Sigmoid colon (tissue), 7 donors: ENCODE results near the gene ARHGEF1. TPM values are rescaled to one million over a fixed set of nuclear protein-coding genes. Genes with fewer than 3 reads are reported as not detected.

Source experiments
- DNase-seq: peaks from one replicate; pipeline ENCODE4 v3.0.0-alpha.2; 2019
- H3K27ac ChIP-seq, 4 donors: fragments of 200-600 bp; sonication (generic); one replicate each; pipeline ENCODE4 v1.5.1; 2016 to 2019; ENCODE audit warnings: mild to moderate bottlenecking in 1 of 4
- H3K27me3 ChIP-seq, 3 donors: fragments of 200-600 bp; sonication (generic); one replicate each; pipeline ENCODE4 v1.5.1; 2019; ENCODE audit warnings: mild to moderate bottlenecking in 1 of 3
- H3K36me3 ChIP-seq, 4 donors: fragments of 200-600 bp; sonication (generic); one replicate each; pipeline ENCODE4 v1.5.1; 2016 to 2019
- H3K4me1 ChIP-seq, 4 donors: fragments of 200-600 bp; sonication (generic); one replicate each; pipeline ENCODE4 v1.5.1; 2017 to 2019
- H3K4me3 ChIP-seq, 4 donors: fragments of 200-600 bp; sonication (generic); one replicate each; pipeline ENCODE4 v1.5.1; 2017 to 2019; ENCODE audit warnings: mild to moderate bottlenecking in 2 of 4, moderate library complexity in 1 of 4
- H3K9me3 ChIP-seq, 4 donors: fragments of 200-600 bp in 3 of 4; sonication (generic) in 3 of 4; one replicate each; pipeline versions ENCODE4 v1.5.1 to v1.6.1; 2013 to 2019
- EP300 ChIP-seq, 4 donors: sonication (generic); formaldehyde crosslinking; IDR thresholded peaks; one replicate each; pipeline ENCODE4 v1.6.1; 2017; ENCODE audit warnings: antibody characterized with exemption in 4 of 4
- POLR2A ChIP-seq, 2 donors: fragments of 450-650 bp; IDR thresholded peaks; one replicate each; pipeline ENCODE4 v1.6.1; 2016; ENCODE audit warnings: antibody characterized with exemption in 2 of 2, mild to moderate bottlenecking in 2 of 2, moderate library complexity in 2 of 2
- POLR2AphosphoS5 ChIP-seq, 4 donors: sonication (generic); formaldehyde crosslinking; IDR thresholded peaks; one replicate each; pipeline ENCODE4 v1.6.1; 2017; ENCODE audit warnings: antibody characterized with exemption in 4 of 4
- WGBS, 2 donors: extraction: QIAGEN DNeasy Blood & Tissue Kit; methylation state at CpG; one replicate each; pipeline ENCODE4 v1.1.7; 2013; 5-methylcytosine and 5-hydroxymethylcytosine counted together
- intact Hi-C: fragments of 100-400 bp; cut with DNase I; formaldehyde crosslinking; loops from one replicate; pipeline ENCODE4 v1.15.1; 2023
- polyA plus RNA-seq, 3 donors: library from polyadenylated mRNA; stranded (reverse); fragments of 200-250 nt; gene quantifications; one replicate each; pipeline ENCODE4 v1.2.3, GENCODE V29; 2013
- total RNA-seq, 4 donors: library from RNA; depleted of rRNA; stranded (reverse); fragments of >200 nt; gene quantifications; one replicate each; pipeline ENCODE4 v1.1.0, GENCODE V29; 2016
- TF ChIP-seq, protein P1 (sequence below), 4 experiments: fragments of 450-650 bp in 3 of 4; fragments of 200-600 bp in 1 of 4; IDR thresholded peaks; one replicate each; pipeline ENCODE4 v1.5.1; 2016 to 2019; ENCODE audit warnings: antibody characterized with exemption in 4 of 4, mild to moderate bottlenecking in 3 of 4, moderate library complexity in 2 of 4
- donor health status: healthy with polysubstance abuse.
- donor health status: Bipolar disorder and iron deficiency.
- donor health status: healthy.

Gene ARHGEF1
- total and polyA plus RNA-seq, 7 donors = 30.5 to 151 (median 36.7) TPM

GRCh38 chr19:41844601-41845000 is 38.4 kb upstream of the ARHGEF1 start, which contains the start of gene LYPD4:
Gene LYPD4 (minus strand): TSS chr19:41844683. CDS start chr19:41839285, 5,398 bp downstream.
- Histone ChIP-seq H3K27ac (no peak within 1 kb of the TSS), H3K36me3 (no peaks in the 10 kb centered on the region), H3K9me3 (peaks cover 0 to 5% (median 0%) of the 10 kb centered on the region in 4 donors), H3K4me1 (no peaks in the 10 kb centered on the region), H3K27me3 (peaks cover 0 to 20% (median 0%) of the 10 kb centered on the region in 3 donors), H3K4me3 (no peak within 1 kb of the TSS)
- whole genome bisulfite sequencing, 2 donors = 80 to 81% methylated on average over 30 of the region's 30 CpGs
- intact Hi-C loops = no loop called here
- DNase-seq = no peak
- TF ChIP-seq POLR2A (IDR thresholded peaks at IDR 0.05) = no peak
- TF ChIP-seq, protein P1, sequence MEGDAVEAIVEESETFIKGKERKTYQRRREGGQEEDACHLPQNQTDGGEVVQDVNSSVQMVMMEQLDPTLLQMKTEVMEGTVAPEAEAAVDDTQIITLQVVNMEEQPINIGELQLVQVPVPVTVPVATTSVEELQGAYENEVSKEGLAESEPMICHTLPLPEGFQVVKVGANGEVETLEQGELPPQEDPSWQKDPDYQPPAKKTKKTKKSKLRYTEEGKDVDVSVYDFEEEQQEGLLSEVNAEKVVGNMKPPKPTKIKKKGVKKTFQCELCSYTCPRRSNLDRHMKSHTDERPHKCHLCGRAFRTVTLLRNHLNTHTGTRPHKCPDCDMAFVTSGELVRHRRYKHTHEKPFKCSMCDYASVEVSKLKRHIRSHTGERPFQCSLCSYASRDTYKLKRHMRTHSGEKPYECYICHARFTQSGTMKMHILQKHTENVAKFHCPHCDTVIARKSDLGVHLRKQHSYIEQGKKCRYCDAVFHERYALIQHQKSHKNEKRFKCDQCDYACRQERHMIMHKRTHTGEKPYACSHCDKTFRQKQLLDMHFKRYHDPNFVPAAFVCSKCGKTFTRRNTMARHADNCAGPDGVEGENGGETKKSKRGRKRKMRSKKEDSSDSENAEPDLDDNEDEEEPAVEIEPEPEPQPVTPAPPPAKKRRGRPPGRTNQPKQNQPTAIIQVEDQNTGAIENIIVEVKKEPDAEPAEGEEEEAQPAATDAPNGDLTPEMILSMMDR (IDR thresholded peaks at IDR 0.05) = no peak
- TF ChIP-seq EP300 (IDR thresholded peaks at IDR 0.05) = no peak
- no peak for TF ChIP-seq POLR2AphosphoS5 (IDR thresholded peaks at IDR 0.05)

- Histone ChIP-seq H3K27ac (no peak within 1 kb of the TSS), H3K4me1 (no peaks in the 10 kb centered on the region), H3K4me3 (no peak within 1 kb of the TSS), H3K27me3 (peaks cover 0 to 20% (median 0%) of the 10 kb centered on the region in 3 donors), H3K36me3 (no peaks in the 10 kb centered on the region), H3K9me3 (peaks cover 0 to 5% (median 0%) of the 10 kb centered on the region in 4 donors)
- DNase-seq = no peak
- 96 to 98% methylated on average over 3 of the region's 3 CpGs for WGBS, 2 donors
- intact Hi-C loops = no loop called here
- TF ChIP-seq, protein P1 (IDR thresholded peaks at IDR 0.05) = no peak
- TF ChIP-seq EP300 (IDR thresholded peaks at IDR 0.05) = no peak
- no peak for TF ChIP-seq POLR2AphosphoS5 (IDR thresholded peaks at IDR 0.05)
- TF ChIP-seq POLR2A (IDR thresholded peaks at IDR 0.05) = no peak
These were observed 38.2 kb upstream of the ARHGEF1 start, which contains the start of gene DMRTC2 for GRCh38 chr19:41845001-41845050. Gene DMRTC2 (plus strand): TSS chr19:41845042. CDS start chr19:41847429, 2,387 bp downstream.

- no peak for DNase-seq
- Histone ChIP-seq H3K27ac (no peak overlapping the region), H3K4me1 (no peaks in the 10 kb centered on the region), H3K9me3 (peaks cover 0 to 5% (median 0%) of the 10 kb centered on the region in 4 donors), H3K27me3 (peaks cover 0 to 19% (median 0%) of the 10 kb centered on the region in 3 donors), H3K4me3 (no peak overlapping the region), H3K36me3 (no peaks in the 10 kb centered on the region)
- WGBS, 2 donors = 91 to 92% methylated on average over 23 of the region's 23 CpGs
- intact Hi-C loops = no loop called here
- TF ChIP-seq POLR2AphosphoS5 (IDR thresholded peaks at IDR 0.05) (no peak), EP300 (IDR thresholded peaks at IDR 0.05) (no peak), POLR2A (IDR thresholded peaks at IDR 0.05) (no peak)
- TF ChIP-seq, protein P1 (IDR thresholded peaks at IDR 0.05) = no peak
These were observed 37.9 kb upstream of the ARHGEF1 start for GRCh38 chr19:41845051-41845590.

GRCh38 chr19:41847351-41848105 is 35.5 kb upstream of the ARHGEF1 start:
- TF ChIP-seq EP300 (IDR thresholded peaks at IDR 0.05) = no peak
- TF ChIP-seq, protein P1 (IDR thresholded peaks at IDR 0.05) = no peak
- no peak for TF ChIP-seq POLR2A (IDR thresholded peaks at IDR 0.05)
- no peak for TF ChIP-seq POLR2AphosphoS5 (IDR thresholded peaks at IDR 0.05)

More at GRCh38 chr19:41847351-41848105, 35.5 kb upstream of the ARHGEF1 start:
- intact Hi-C loops = no loop called here
- 91 to 92% methylated on average over 19 of the region's 19 CpGs for WGBS, 2 donors
- no peak overlapping the region for H3K4me3 ChIP-seq
- H3K27me3 ChIP-seq = no peaks in the 10 kb centered on the region
- H3K36me3 ChIP-seq = no peaks in the 10 kb centered on the region
- H3K9me3 ChIP-seq = peaks cover 0 to 5% (median 0%) of the 10 kb centered on the region in 4 donors
- H3K4me1 ChIP-seq = no peaks in the 10 kb centered on the region
- no peak for DNase-seq
- H3K27ac ChIP-seq = no peak overlapping the region
